Skeletal muscle tissue (tissue), 4 donors: ENCODE results near the gene POP4. TPM values are rescaled to one million over a fixed set of nuclear protein-coding genes. Genes with fewer than 3 reads are reported as not detected.

Experiments
- H3K27ac ChIP-seq: one replicate; pipeline ENCODE4 v1.7.0; 2013; ENCODE audit warnings: mild to moderate bottlenecking, low read depth, low read length, inconsistent platforms
- H3K27me3 ChIP-seq, 3 donors: one replicate each; pipeline ENCODE4 v1.7.0; 2013; ENCODE audit warnings: low read length in 3 of 3; ENCODE audit not compliant: control insufficient read depth in 3 of 3, insufficient read depth in 3 of 3
- H3K36me3 ChIP-seq, 3 donors: one replicate each; pipeline ENCODE4 v1.7.0; 2013; ENCODE audit warnings: low read length in 3 of 3; ENCODE audit not compliant: control insufficient read depth in 3 of 3, insufficient read depth in 3 of 3
- H3K4me1 ChIP-seq, 3 donors: one replicate each; pipeline ENCODE4 v1.7.0; 2013; ENCODE audit warnings: low read length in 3 of 3, mild to moderate bottlenecking in 3 of 3; ENCODE audit not compliant: control insufficient read depth in 3 of 3, insufficient read depth in 3 of 3
- H3K4me3 ChIP-seq, 3 donors: one replicate each; pipeline ENCODE4 v1.7.0; 2013; ENCODE audit warnings: low read length in 3 of 3
- H3K9ac ChIP-seq, 3 donors: one replicate each; pipeline ENCODE4 v1.7.0; 2013; ENCODE audit warnings: low read length in 3 of 3, mild to moderate bottlenecking in 3 of 3, moderate library complexity in 2 of 3, low read depth in 1 of 3
- H3K9me3 ChIP-seq, 3 donors: one replicate each; pipeline ENCODE4 v1.7.0; 2013; ENCODE audit warnings: low read length in 3 of 3; ENCODE audit not compliant: control insufficient read depth in 3 of 3
- total RNA-seq: library from RNA; depleted of rRNA; stranded (reverse); fragments of >200 nt; gene quantifications from one replicate; pipeline ENCODE4 v1.2.3, GENCODE V29; 2014
- donor health status: Osteomylitis.

POP4 gene
- total RNA-seq, 1 donor from 2014 or later = 22.4 TPM

DNA sequence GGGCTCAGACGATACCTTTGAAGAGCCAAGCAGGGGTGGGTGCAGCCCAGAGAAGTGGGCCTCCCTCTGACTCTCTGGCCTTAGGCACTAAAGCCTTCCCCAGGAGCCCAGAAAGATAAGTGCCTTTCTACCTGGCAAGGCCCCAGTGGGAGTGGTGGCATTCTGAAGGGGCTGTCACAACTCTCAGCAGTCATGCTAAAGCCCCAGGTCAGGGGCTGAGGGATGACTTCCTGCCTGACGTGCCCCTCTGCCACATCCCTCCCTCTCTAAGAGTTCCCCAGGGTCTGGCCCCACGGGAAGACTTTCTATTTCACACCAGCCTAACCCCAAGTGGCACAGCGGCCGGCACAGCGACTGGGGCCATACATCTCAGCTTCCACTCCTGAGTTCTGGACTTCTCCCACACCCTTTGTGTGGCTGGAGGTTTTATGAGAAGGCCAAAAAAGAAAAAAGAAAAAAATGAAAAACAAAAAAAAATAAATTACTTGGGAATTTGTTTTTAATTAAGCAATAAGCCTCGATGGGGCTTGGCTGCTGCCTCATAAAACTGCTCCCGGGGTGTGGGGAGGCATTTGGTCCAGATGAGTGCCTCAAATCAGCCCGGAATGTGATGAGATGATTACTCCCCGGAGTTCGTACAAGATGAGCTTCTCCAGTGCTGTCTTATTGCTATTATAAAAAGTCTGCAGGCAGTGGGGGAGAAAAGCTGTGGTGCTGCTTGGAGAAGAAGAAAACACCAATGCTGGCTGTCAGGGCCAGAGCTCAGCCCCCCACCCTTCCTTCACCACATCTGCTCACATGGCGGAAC, 30.7 kb downstream of the POP4 start:
- no peak overlapping the region for H3K27ac ChIP-seq
- H3K27me3 ChIP-seq = no peaks in the 10 kb centered on the region
- H3K9ac ChIP-seq = no peak overlapping the region
- no peaks in the 10 kb centered on the region for H3K9me3 ChIP-seq
- H3K4me1 ChIP-seq = no peaks in the 10 kb centered on the region
- no peak overlapping the region for H3K4me3 ChIP-seq
- H3K36me3 ChIP-seq = no peaks in the 10 kb centered on the region

DNA sequence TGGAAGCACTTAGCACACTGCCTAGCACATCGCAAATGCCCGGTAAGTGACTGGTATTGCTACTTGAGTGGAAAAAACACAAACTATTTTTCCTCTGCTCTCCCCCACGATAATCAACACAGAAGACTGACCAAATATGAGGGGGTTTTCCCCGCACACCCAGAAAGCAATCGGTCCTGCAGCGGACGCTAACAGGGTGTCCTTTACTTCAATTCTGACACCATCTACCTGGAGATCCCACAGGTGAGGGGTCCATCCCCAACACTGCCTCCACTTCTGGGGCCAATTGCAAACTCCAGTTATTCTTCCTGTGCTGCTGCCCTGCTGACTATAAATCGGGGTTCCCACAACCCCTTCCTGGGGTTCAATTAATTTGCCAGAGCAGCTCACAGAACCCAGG, 33.0 kb downstream of the POP4 start:
- H3K27ac ChIP-seq = no peak overlapping the region
- H3K9me3 ChIP-seq = no peaks in the 10 kb centered on the region

DNA sequence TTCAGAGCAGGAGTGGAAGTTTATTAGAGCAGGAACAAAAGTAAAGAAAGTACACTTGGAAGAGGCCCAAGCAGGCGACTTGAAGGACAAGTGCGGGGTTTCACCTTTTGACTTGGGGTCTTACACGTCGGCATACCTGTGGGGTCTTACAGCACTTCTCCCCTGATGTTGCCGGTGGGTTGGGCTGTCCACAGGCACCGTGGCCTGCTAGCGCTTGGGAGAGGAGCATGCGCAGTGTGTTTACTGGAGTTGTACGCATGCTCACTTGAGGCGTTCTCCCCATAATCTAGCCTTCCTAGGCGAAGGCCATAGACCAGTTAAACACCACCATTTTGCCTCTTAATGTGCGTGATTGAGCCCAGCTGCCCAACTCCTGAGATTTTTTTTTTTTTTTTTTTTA, 34.1 kb downstream of the POP4 start:
- Histone ChIP-seq H3K9me3 (no peaks in the 10 kb centered on the region), H3K4me3 (no peak overlapping the region), H3K27ac (no peak overlapping the region), H3K4me1 (peaks cover 0 to 2% (median 2%) of the 10 kb centered on the region in 3 donors), H3K27me3 (no peaks in the 10 kb centered on the region), H3K9ac (no peak overlapping the region), H3K36me3 (no peaks in the 10 kb centered on the region)

More for the DNA sequence above, 33.0 kb downstream of the POP4 start:
- H3K4me1 ChIP-seq = no peaks in the 10 kb centered on the region
- H3K9ac ChIP-seq = no peak overlapping the region
- H3K36me3 ChIP-seq = no peaks in the 10 kb centered on the region
- no peak overlapping the region for H3K4me3 ChIP-seq
- no peaks in the 10 kb centered on the region for H3K27me3 ChIP-seq

DNA sequence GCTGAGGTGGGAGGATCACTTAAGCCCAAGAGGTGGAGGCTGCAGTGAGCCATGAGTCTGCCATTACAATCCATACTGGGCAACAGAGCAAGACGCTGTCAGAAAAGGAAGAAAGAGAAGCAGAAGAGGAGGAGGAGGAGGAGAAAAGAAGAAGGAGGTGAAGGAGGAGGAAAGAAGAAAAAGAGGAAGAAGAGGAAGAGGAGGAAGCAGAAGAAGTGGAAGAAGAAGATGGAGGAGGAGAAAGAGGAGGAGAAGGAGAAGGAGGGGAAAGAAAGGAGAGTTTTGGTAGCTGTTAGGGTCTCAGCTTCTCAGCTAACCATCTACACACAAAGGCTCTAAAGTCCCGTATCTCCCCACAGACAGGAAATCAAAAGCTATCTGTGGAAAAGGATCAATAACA, 35.5 kb downstream of the POP4 start:
- Histone ChIP-seq H3K27me3 (no peaks in the 10 kb centered on the region), H3K27ac (no peak overlapping the region), H3K4me1 (peaks cover 8 to 13% (median 10%) of the 10 kb centered on the region in 3 donors), H3K9me3 (no peaks in the 10 kb centered on the region), H3K9ac (no peak overlapping the region), H3K4me3 (no peak overlapping the region), H3K36me3 (no peaks in the 10 kb centered on the region)

DNA sequence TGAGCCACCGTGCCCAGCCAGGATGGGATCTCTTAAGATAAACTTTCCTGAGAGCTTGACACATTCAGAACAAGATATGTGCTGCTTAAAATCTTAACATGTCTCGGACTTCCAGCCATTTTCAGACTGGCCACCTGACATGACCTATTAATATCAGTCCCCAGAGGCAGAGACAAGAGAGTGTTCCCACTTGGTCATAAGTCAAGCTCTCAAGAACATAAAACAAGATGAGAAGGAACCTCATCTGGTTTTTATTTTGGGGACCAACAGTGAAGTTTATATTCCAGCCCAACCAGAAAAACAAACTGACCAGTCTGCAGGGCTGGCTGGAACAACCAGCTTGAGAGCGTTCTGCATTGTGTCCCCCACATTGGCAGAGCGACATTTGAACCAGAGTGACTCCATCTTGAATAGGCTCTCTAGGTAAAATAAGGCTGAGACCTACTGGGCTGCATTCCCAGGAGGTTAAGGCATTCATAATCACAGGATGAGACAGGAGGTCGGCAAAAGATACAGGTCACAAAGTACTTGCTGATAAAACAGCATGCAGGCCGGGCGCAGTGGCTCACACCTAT, 37.4 kb downstream of the POP4 start:
- Histone ChIP-seq H3K9ac (no peak overlapping the region), H3K36me3 (no peaks in the 10 kb centered on the region), H3K4me1 (peaks cover 8 to 13% (median 10%) of the 10 kb centered on the region in 3 donors), H3K9me3 (no peaks in the 10 kb centered on the region), H3K4me3 (no peak overlapping the region), H3K27ac (no peak overlapping the region), H3K27me3 (no peaks in the 10 kb centered on the region)

DNA sequence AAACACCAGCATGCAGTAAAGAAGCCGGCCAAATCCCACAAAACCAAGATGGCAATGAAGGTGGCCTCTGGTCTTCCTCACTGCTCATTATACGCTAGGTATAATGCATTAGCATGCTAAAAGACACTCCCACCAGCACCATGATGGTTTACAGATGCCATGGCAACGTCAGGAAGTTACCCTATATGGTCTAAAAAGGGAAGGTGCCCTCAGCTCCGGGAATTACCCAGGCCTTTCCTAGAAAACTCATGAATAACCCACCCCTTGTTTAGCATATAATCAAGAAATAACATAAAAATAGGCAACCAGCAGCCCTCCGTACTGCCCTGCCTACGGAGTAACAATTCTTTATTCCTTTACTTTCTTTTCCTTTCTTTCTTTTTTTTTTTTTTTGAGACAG, 38.1 kb downstream of the POP4 start:
- no peak overlapping the region for H3K9ac ChIP-seq
- no peaks in the 10 kb centered on the region for H3K27me3 ChIP-seq
- H3K9me3 ChIP-seq = no peaks in the 10 kb centered on the region
- H3K4me3 ChIP-seq = no peak overlapping the region
- H3K4me1 ChIP-seq = peaks cover 8 to 13% (median 10%) of the 10 kb centered on the region in 3 donors
- no peaks in the 10 kb centered on the region for H3K36me3 ChIP-seq
- H3K27ac ChIP-seq = no peak overlapping the region

DNA sequence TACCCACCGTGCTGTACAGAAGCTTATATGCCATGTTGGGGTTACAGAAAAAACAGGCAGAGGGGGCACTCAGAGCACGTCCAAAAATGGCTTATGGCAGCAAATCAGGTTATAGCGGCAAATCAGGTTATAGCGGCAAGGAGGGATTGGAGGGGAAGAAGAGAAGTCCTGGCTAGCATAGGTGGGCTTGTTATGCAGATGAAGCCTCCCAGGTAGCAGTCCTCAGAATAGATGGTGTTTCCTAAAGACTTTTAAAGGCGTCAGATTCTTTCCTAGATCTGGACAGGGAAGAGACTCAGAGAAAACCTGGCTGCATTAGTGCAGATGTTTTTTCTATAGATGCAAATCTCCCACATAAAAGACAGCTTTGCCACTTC, 39.4 kb downstream of the POP4 start:
- Histone ChIP-seq H3K4me1 (peaks cover 8 to 13% (median 10%) of the 10 kb centered on the region in 3 donors), H3K9ac (no peak overlapping the region), H3K27me3 (no peaks in the 10 kb centered on the region), H3K4me3 (no peak overlapping the region), H3K36me3 (no peaks in the 10 kb centered on the region), H3K27ac (no peak overlapping the region), H3K9me3 (no peaks in the 10 kb centered on the region)

DNA sequence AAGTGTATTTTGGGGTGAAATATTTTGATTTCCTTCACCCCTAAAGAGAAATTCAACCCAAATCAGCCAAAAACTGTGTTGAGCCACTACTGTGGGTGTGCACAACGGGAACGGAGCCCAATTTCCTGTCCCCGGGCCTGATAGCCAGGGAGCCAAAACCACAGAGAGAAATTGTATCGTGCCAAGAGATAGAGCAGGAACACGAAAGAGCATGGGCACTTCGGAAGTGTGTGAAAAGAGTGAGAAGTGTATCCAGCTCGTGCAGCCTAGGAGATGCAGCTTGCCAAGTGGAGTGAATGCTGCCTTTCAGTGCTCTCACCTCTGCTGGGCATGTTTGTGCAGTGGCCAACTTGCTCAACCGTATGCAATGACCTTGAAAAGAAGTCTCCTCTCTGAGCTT, 39.8 kb downstream of the POP4 start:
- H3K4me1 ChIP-seq = peaks cover 8 to 13% (median 10%) of the 10 kb centered on the region in 3 donors
- no peak overlapping the region for H3K4me3 ChIP-seq
- H3K27me3 ChIP-seq = no peaks in the 10 kb centered on the region
- no peak overlapping the region for H3K27ac ChIP-seq
- no peaks in the 10 kb centered on the region for H3K9me3 ChIP-seq
- H3K36me3 ChIP-seq = no peaks in the 10 kb centered on the region
- H3K9ac ChIP-seq = no peak overlapping the region

DNA sequence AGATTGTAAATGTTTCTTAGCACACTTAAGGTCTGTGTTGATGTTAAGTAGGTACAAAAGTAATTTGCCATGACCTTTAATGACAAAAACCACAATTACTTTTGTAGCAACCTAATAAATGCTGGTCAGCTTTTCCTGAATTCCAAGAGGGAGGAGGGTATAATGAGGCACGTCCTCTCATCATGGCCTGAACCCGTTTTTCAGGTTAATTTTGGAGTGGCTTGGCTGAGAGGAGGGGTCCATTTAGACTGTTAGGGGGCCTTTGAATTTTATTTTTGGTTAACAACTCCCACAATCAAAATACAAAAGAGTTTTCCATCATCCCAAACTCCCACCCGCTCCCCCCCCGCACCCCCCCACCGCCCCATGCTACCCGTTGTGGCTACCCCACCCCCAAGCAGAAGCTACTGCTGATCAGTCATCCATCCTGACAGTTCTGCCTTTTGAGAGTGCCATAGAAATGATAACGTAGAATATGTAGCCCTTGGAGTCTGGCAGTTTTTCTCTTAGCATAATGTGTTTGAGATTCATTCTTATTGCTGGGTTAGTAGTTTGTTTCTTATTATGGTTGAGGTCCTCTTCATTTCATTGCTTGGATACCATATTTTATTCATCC, 44.8 kb downstream of the POP4 start:
- Histone ChIP-seq H3K27me3 (peaks cover 0 to 6% (median 0%) of the 10 kb centered on the region in 3 donors), H3K27ac (no peak overlapping the region), H3K4me1 (peaks cover 3 to 4% (median 4%) of the 10 kb centered on the region in 3 donors), H3K36me3 (no peaks in the 10 kb centered on the region), H3K9ac (no peak overlapping the region), H3K4me3 (no peak overlapping the region), H3K9me3 (no peaks in the 10 kb centered on the region)
